PC-3 (cell line): ENCODE data around the gene GPR82. TPM values are rescaled to one million over a fixed set of nuclear protein-coding genes. Genes with fewer than 3 reads are reported as not detected.

Experiments
- ATAC-seq: fragments of 200-7000 bp; cut with Tn5 transposase; 2 replicates; pipeline ENCODE4 v1.9.1; 2020; ENCODE audit warnings: mild to moderate bottlenecking, moderate library complexity
- BruUV-seq: library from RNA; stranded (reverse); fragments of 400-500 nt; replicated peaks from 2 replicates; lab custom pipeline; 2021; lab: Mats Ljungman, UMichigan
- CTCF ChIA-PET: fragments of 300-600 bp; sonication (Branson Sonifier 250); formaldehyde crosslinking; loops from one replicate; lab custom pipeline; 2022; ENCODE audit warnings: antibody characterized with exemption; lab: Charles Lee
- POLR2A ChIA-PET: fragments of 300-600 bp; sonication (Branson Sonifier 250); formaldehyde crosslinking; loops from one replicate; lab custom pipeline; 2022; ENCODE audit warnings: antibody characterized with exemption; ENCODE audit not compliant: unreplicated experiment; lab: Charles Lee
- DNase-seq: peaks from one replicate; pipeline ENCODE4 v3.0.0-alpha.2; 2015
- H2AFZ ChIP-seq: fragments of 300-600 bp; sonication (generic); 2 replicates; pipeline ENCODE4 v1.6.0; 2016; ENCODE audit warnings: antibody characterized with exemption, low read length
- H3F3A ChIP-seq: fragments of 300-600 bp; sonication (generic); one replicate; pipeline ENCODE4 v1.6.0; 2017; ENCODE audit warnings: antibody characterized with exemption, low read length, control low read depth, mild to moderate bottlenecking; ENCODE audit not compliant: unreplicated experiment
- H3K27ac ChIP-seq: fragments of 300-600 bp; sonication (generic); 2 replicates; pipeline ENCODE4 v1.5.1; 2016; ENCODE audit warnings: mild to moderate bottlenecking, low read length
- H3K27me3 ChIP-seq: fragments of 300-600 bp; sonication (generic); 2 replicates; pipeline ENCODE4 v1.6.1; 2016; ENCODE audit warnings: low read length, mixed read lengths
- H3K36me3 ChIP-seq: fragments of 300-600 bp; sonication (generic); 2 replicates; pipeline ENCODE4 v1.6.1; 2016; ENCODE audit warnings: low read depth, mixed run types, low read length, mixed read lengths
- H3K4me1 ChIP-seq: fragments of 300-600 bp; sonication (generic); 2 replicates; pipeline ENCODE4 v1.5.1; 2016; ENCODE audit warnings: low read length; ENCODE audit not compliant: insufficient read depth
- H3K4me2 ChIP-seq: fragments of 300-600 bp; sonication (generic); 2 replicates; pipeline ENCODE4 v1.6.0; 2016; ENCODE audit warnings: low read length
- H3K4me3 ChIP-seq: fragments of 300-600 bp; sonication (generic); 2 replicates; pipeline ENCODE4 v1.5.1; 2016; ENCODE audit warnings: mild to moderate bottlenecking, low read length, mixed read lengths
- H3K79me2 ChIP-seq: fragments of 300-600 bp; sonication (generic); 2 replicates; pipeline ENCODE4 v1.6.1; 2017; ENCODE audit warnings: low read length, mixed read lengths
- H3K9ac ChIP-seq: fragments of 300-600 bp; sonication (generic); 2 replicates; pipeline ENCODE4 v1.6.0; 2016; ENCODE audit warnings: mild to moderate bottlenecking, low read length
- H3K9me2 ChIP-seq: fragments of 300-600 bp; sonication (generic); replicated peaks from 2 replicates; pipeline ENCODE4 v1.6.1; 2016; ENCODE audit warnings: mixed run types, low read length, mixed read lengths
- H3K9me3 ChIP-seq: fragments of 300-600 bp; sonication (generic); 2 replicates; pipeline ENCODE4 v1.6.1; 2016; ENCODE audit warnings: low read length, mixed read lengths
- H4K20me1 ChIP-seq: fragments of 300-600 bp; sonication (generic); 2 replicates; pipeline ENCODE4 v1.6.1; 2016; ENCODE audit warnings: low read length, mixed read lengths
- CTCF ChIP-seq: fragments of 300-600 bp; sonication (generic); conservative IDR thresholded peaks from 2 replicates; pipeline ENCODE4 v1.5.1; 2017; ENCODE audit warnings: antibody characterized with exemption, low read depth, mild to moderate bottlenecking, low read length
- EZH2 ChIP-seq: fragments of 300-600 bp; sonication (generic); IDR thresholded peaks from one replicate; pipeline ENCODE4 v1.6.1; 2017; ENCODE audit warnings: antibody characterized with exemption, mild to moderate bottlenecking, low read length; ENCODE audit not compliant: unreplicated experiment
- EZH2phosphoT487 ChIP-seq: fragments of 300-600 bp; sonication (generic); IDR thresholded peaks from 2 replicates; pipeline ENCODE4 v1.6.1; 2018; ENCODE audit warnings: mild to moderate bottlenecking, antibody characterized with exemption, low read length, borderline replicate concordance
- intact Hi-C: fragments of 100-400 bp; cut with micrococcal nuclease; formaldehyde crosslinking; loops from 2 replicates; pipeline ENCODE4 v1.9.0; 2023
- total RNA-seq: library from RNA; depleted of rRNA; stranded (reverse); fragments of >200 nt; gene quantifications from 2 replicates; pipeline ENCODE4 v1.2.3, GENCODE V29; 2014

GPR82 gene
- total RNA-seq, 1 experiment from 2014 or later = not detected

GRCh38 chrX:41707218-41707617 lies 16.8 kb upstream of the GPR82 start:
- H3K27me3 ChIP-seq = no peaks in the 10 kb centered on the region
- BruUV-seq = no TSS peak
- H3K4me1 ChIP-seq = no peaks in the 10 kb centered on the region
- H3K36me3 ChIP-seq = no peaks in the 10 kb centered on the region
- no peaks in the 10 kb centered on the region for H4K20me1 ChIP-seq
- H3K9me2 ChIP-seq = no peaks in the 10 kb centered on the region
- no peaks in the 10 kb centered on the region for H3K79me2 ChIP-seq
- H2AFZ ChIP-seq = no peak overlapping the region
- no peak overlapping the region for H3K4me2 ChIP-seq
- no peaks in the 10 kb centered on the region for H3K9me3 ChIP-seq
- H3K9ac ChIP-seq = no peak overlapping the region
- CTCF ChIA-PET = no interaction called here
- H3K27ac ChIP-seq = no peak overlapping the region
- intact Hi-C loops = no loop called here
- no peaks in the 10 kb centered on the region for H3F3A ChIP-seq
- POLR2A ChIA-PET = no interaction called here
- no peak for DNase-seq
- H3K4me3 ChIP-seq = no peak overlapping the region
- no peak for ATAC-seq
- TF ChIP-seq EZH2phosphoT487 (no peak), EZH2 (no peak), CTCF (no peak)

GRCh38 chrX:41708486-41708885 lies 15.5 kb upstream of the GPR82 start:
- H3F3A ChIP-seq = no peaks in the 10 kb centered on the region
- H3K4me2 ChIP-seq = no peak overlapping the region
- DNase-seq (no peak), ATAC-seq (no peak)
- no peaks in the 10 kb centered on the region for H3K27me3 ChIP-seq
- no TSS peak for BruUV-seq
- CTCF ChIA-PET = interaction anchor here (0.6 kb wide), 1 partner anchor 42 kb away, joined by 3 read pairs; no protein-coding TSS in a partner anchor
- no peaks in the 10 kb centered on the region for H3K36me3 ChIP-seq
- TF ChIP-seq EZH2phosphoT487 (no peak), EZH2 (no peak), CTCF (no peak)
- H3K4me3 ChIP-seq = no peak overlapping the region
- POLR2A ChIA-PET = no interaction called here
- no peaks in the 10 kb centered on the region for H3K4me1 ChIP-seq
- no peaks in the 10 kb centered on the region for H3K9me2 ChIP-seq
- H3K79me2 ChIP-seq = no peaks in the 10 kb centered on the region
- no peak overlapping the region for H2AFZ ChIP-seq
- H3K27ac ChIP-seq = no peak overlapping the region
- intact Hi-C loops = no loop called here
- H3K9me3 ChIP-seq = no peaks in the 10 kb centered on the region
- H3K9ac ChIP-seq = no peak overlapping the region
- H4K20me1 ChIP-seq = no peaks in the 10 kb centered on the region

- no peak for DNase-seq
- H3K79me2 ChIP-seq = no peaks in the 10 kb centered on the region
- H3K4me3 ChIP-seq = no peak overlapping the region
- intact Hi-C loops = no loop called here
- no peaks in the 10 kb centered on the region for H3F3A ChIP-seq
- no peak overlapping the region for H2AFZ ChIP-seq
- H3K4me1 ChIP-seq = no peaks in the 10 kb centered on the region
- H3K9ac ChIP-seq = no peak overlapping the region
- no peaks in the 10 kb centered on the region for H3K9me2 ChIP-seq
- no peaks in the 10 kb centered on the region for H3K9me3 ChIP-seq
- no peak for TF ChIP-seq CTCF
- TF ChIP-seq EZH2phosphoT487 = no peak
- TF ChIP-seq EZH2 = no peak
- no peak overlapping the region for H3K27ac ChIP-seq
- no peak for ATAC-seq
- H3K4me2 ChIP-seq = no peak overlapping the region
- BruUV-seq = no TSS peak
- POLR2A ChIA-PET = no interaction called here
- no peaks in the 10 kb centered on the region for H3K27me3 ChIP-seq
- CTCF ChIA-PET = no interaction called here
- no peaks in the 10 kb centered on the region for H3K36me3 ChIP-seq
- no peaks in the 10 kb centered on the region for H4K20me1 ChIP-seq
Measured at GRCh38 chrX:41711021-41711667, 12.8 kb upstream of the GPR82 start.
